SK-N-SH treated with all-trans-retinoic acid at 6 μM for 48 hours (cell line): ENCODE results near the gene SCYGR1.

Experiments used
- ATAC-seq: fragments of 200-7000 bp; cut with Tn5 transposase; 3 replicates; pipeline ENCODE4 v1.9.1; 2020; ENCODE audit warnings: mild to moderate bottlenecking, moderate library complexity
- ARNTL ChIP-seq: fragments of 450-650 bp; formaldehyde crosslinking; IDR thresholded peaks from 2 replicates; pipeline ENCODE4 v1.5.0; 2020; ENCODE audit warnings: low read depth, mild to moderate bottlenecking, moderate library complexity, borderline replicate concordance
- BACH2 ChIP-seq: fragments of 250-450 bp; sonication (Bioruptor Pico); IDR thresholded peaks from 2 replicates; pipeline ENCODE4 v1.9.0; 2021; ENCODE audit warnings: mild to moderate bottlenecking, borderline replicate concordance
- CREB5 ChIP-seq: fragments of 250-450 bp; sonication (Bioruptor Pico); IDR thresholded peaks from 2 replicates; pipeline ENCODE4 v1.5.1; 2020; ENCODE audit warnings: low read depth, mild to moderate bottlenecking, moderate library complexity
- CSDC2 ChIP-seq: fragments of 250-450 bp; sonication (Bioruptor Pico); IDR thresholded peaks from 2 replicates; pipeline ENCODE4 v1.5.0; 2020; ENCODE audit warnings: mild to moderate bottlenecking, moderate library complexity
- CSRNP3 ChIP-seq: fragments of 250-450 bp; sonication (Bioruptor Pico); IDR thresholded peaks from 2 replicates; pipeline ENCODE4 v1.5.1; 2021; ENCODE audit warnings: mild to moderate bottlenecking, moderate library complexity
- ESRRG ChIP-seq: fragments of 250-450 bp; sonication (Bioruptor Pico); IDR thresholded peaks from 2 replicates; pipeline ENCODE4 v1.6.1; 2021; ENCODE audit warnings: mild to moderate bottlenecking
- GLIS3 ChIP-seq: fragments of 250-450 bp; sonication (Bioruptor Pico); IDR thresholded peaks from 2 replicates; pipeline ENCODE4 v1.5.0; 2020; ENCODE audit warnings: mild to moderate bottlenecking, moderate library complexity
- ISL1 ChIP-seq: fragments of 250-450 bp; sonication (Bioruptor Pico); IDR thresholded peaks from 2 replicates; pipeline ENCODE4 v2.1.2; 2022; ENCODE audit warnings: mild to moderate bottlenecking, moderate library complexity
- OSR1 ChIP-seq: fragments of 250-450 bp; sonication (Bioruptor Pico); IDR thresholded peaks from 2 replicates; pipeline ENCODE4 v1.8.0; 2022; ENCODE audit warnings: moderate library complexity, mild to moderate bottlenecking, inconsistent platforms
- PATZ1 ChIP-seq: fragments of 250-450 bp; sonication (Bioruptor Pico); IDR thresholded peaks from 2 replicates; pipeline ENCODE4 v1.8.0; 2020; ENCODE audit warnings: mild to moderate bottlenecking, moderate library complexity, borderline replicate concordance
- PPARA ChIP-seq: fragments of 250-450 bp; sonication (Bioruptor Pico); IDR thresholded peaks from 2 replicates; pipeline ENCODE4 v1.5.0; 2020; ENCODE audit warnings: mild to moderate bottlenecking, borderline replicate concordance
- RARB ChIP-seq: fragments of 250-450 bp; sonication (Bioruptor Pico); IDR thresholded peaks from 2 replicates; pipeline ENCODE4 v1.8.0; 2021; ENCODE audit warnings: mild to moderate bottlenecking, moderate library complexity
- SNAI2 ChIP-seq: fragments of 250-450 bp; sonication (Bioruptor Pico); IDR thresholded peaks from 2 replicates; pipeline ENCODE4 v1.5.0; 2020; ENCODE audit warnings: mild to moderate bottlenecking, moderate library complexity
- TCF4 ChIP-seq: fragments of 250-450 bp; sonication (Bioruptor Pico); IDR thresholded peaks from 2 replicates; pipeline ENCODE4 v1.8.0; 2021; ENCODE audit warnings: mild to moderate bottlenecking, moderate library complexity, borderline replicate concordance
- TOX ChIP-seq: fragments of 250-450 bp; sonication (Bioruptor Pico); IDR thresholded peaks from 2 replicates; pipeline ENCODE4 v1.8.0; 2021; ENCODE audit warnings: mild to moderate bottlenecking, moderate library complexity, borderline replicate concordance
- TSHZ2 ChIP-seq: fragments of 250-450 bp; sonication (Bioruptor Pico); IDR thresholded peaks from 2 replicates; pipeline ENCODE4 v1.5.0; 2020; ENCODE audit warnings: mild to moderate bottlenecking, moderate library complexity
- ZC3H10 ChIP-seq: fragments of 250-450 bp; sonication (Bioruptor Pico); IDR thresholded peaks from 2 replicates; pipeline ENCODE4 v1.5.1; 2021; ENCODE audit warnings: mild to moderate bottlenecking, moderate library complexity
- ZFP3 ChIP-seq: fragments of 250-450 bp; sonication (Bioruptor Pico); IDR thresholded peaks from 2 replicates; pipeline ENCODE4 v1.5.0; 2020; ENCODE audit warnings: mild to moderate bottlenecking, moderate library complexity
- ZFP30 ChIP-seq: fragments of 450-650 bp; formaldehyde crosslinking; IDR thresholded peaks from 2 replicates; pipeline ENCODE4 v1.5.0; 2022; ENCODE audit warnings: mild to moderate bottlenecking, moderate library complexity
- ZNF565 ChIP-seq: fragments of 450-650 bp; formaldehyde crosslinking; conservative IDR thresholded peaks from 2 replicates; pipeline ENCODE4 v1.5.0; 2020; ENCODE audit warnings: low read depth, mild to moderate bottlenecking, moderate library complexity
- ZNF70 ChIP-seq: fragments of 450-650 bp; formaldehyde crosslinking; IDR thresholded peaks from 2 replicates; pipeline ENCODE4 v1.5.0; 2020; ENCODE audit warnings: mild to moderate bottlenecking, moderate library complexity
- ZNF8 ChIP-seq: fragments of 450-650 bp; formaldehyde crosslinking; IDR thresholded peaks from 2 replicates; pipeline ENCODE4 v1.5.0; 2020; ENCODE audit warnings: mild to moderate bottlenecking, moderate library complexity
- TF ChIP-seq, protein P1 (sequence below): fragments of 250-450 bp; sonication (Bioruptor Pico); IDR thresholded peaks from 2 replicates; pipeline ENCODE4 v1.8.0; 2021; ENCODE audit warnings: low read depth, mild to moderate bottlenecking, moderate library complexity, borderline replicate concordance

Gene SCYGR1

GRCh38 chr2:227415538-227416424, 28.0 kb upstream of the SCYGR1 start:
- ATAC-seq = peak; percentile 93
- TF ChIP-seq ZNF565 (CRISPR knock-in tag) (no peak), ISL1 (CRISPR knock-in tag) (peak; percentile 11; the same call in 1 of the 2 replicates)

GRCh38 chr2:227414846-227415245, 27.1 kb upstream of the SCYGR1 start:
- TF ChIP-seq, protein P1, sequence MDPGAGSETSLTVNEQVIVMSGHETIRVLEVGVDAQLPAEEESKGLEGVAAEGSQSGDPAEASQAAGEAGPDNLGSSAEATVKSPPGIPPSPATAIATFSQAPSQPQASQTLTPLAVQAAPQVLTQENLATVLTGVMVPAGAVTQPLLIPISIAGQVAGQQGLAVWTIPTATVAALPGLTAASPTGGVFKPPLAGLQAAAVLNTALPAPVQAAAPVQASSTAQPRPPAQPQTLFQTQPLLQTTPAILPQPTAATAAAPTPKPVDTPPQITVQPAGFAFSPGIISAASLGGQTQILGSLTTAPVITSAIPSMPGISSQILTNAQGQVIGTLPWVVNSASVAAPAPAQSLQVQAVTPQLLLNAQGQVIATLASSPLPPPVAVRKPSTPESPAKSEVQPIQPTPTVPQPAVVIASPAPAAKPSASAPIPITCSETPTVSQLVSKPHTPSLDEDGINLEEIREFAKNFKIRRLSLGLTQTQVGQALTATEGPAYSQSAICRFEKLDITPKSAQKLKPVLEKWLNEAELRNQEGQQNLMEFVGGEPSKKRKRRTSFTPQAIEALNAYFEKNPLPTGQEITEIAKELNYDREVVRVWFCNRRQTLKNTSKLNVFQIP (CRISPR knock-in tag) = no peak
- TF ChIP-seq ZFP3 (CRISPR knock-in tag) = no peak
- no peak for TF ChIP-seq ZNF565 (CRISPR knock-in tag)
- no peak for TF ChIP-seq TCF4 (CRISPR knock-in tag)
- TF ChIP-seq CSRNP3 (CRISPR knock-in tag) = no peak
- TF ChIP-seq ZNF70 (CRISPR knock-in tag) = no peak
- TF ChIP-seq RARB (CRISPR knock-in tag) = no peak
- TF ChIP-seq ISL1 (CRISPR knock-in tag) = no peak
- TF ChIP-seq ESRRG (CRISPR knock-in tag) = no peak
- no peak for TF ChIP-seq TSHZ2 (CRISPR knock-in tag)
- no peak for TF ChIP-seq CSDC2 (CRISPR knock-in tag)
- no peak for TF ChIP-seq ZC3H10 (CRISPR knock-in tag)
- no peak for TF ChIP-seq PPARA (CRISPR knock-in tag)
- TF ChIP-seq SNAI2 (CRISPR knock-in tag) = no peak
- no peak for TF ChIP-seq ZFP30
- TF ChIP-seq TOX (CRISPR knock-in tag) = no peak
- TF ChIP-seq ZNF8 (CRISPR knock-in tag) = no peak
- TF ChIP-seq OSR1 (CRISPR knock-in tag) = no peak
- TF ChIP-seq ARNTL (CRISPR knock-in tag) = no peak
- TF ChIP-seq CREB5 (CRISPR knock-in tag) = no peak
- peak; percentile 46 for ATAC-seq

DNA sequence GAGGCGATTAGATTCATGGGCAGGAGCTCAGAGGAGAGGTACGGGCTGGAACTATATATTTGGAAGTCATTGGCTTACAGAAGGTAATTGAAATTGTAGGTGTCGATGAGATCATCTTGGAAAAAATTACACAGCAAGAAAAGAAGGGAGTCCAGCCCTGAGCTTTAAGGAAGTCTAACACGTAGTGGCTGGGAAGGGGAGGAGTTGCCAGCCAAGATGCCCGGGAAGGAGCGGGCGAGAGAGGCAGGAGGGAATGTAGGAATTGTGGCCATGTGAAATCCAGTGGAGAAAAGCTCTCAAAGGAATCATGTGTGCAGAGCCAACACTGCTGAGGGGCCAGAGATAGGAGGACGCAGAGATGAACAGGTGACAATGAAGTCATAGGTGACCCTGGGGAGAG, 25.6 kb upstream of the SCYGR1 start:
- no peak for ATAC-seq
- no peak for TF ChIP-seq TCF4 (CRISPR knock-in tag)
- TF ChIP-seq GLIS3 (CRISPR knock-in tag) = no peak
- no peak for TF ChIP-seq ZFP30
- TF ChIP-seq, protein P1 (CRISPR knock-in tag) = no peak
- no peak for TF ChIP-seq SNAI2 (CRISPR knock-in tag)
- TF ChIP-seq ARNTL (CRISPR knock-in tag) = no peak
- TF ChIP-seq ZC3H10 (CRISPR knock-in tag) = no peak
- no peak for TF ChIP-seq CSDC2 (CRISPR knock-in tag)
- TF ChIP-seq CREB5 (CRISPR knock-in tag) = no peak
- TF ChIP-seq ESRRG (CRISPR knock-in tag) = no peak
- TF ChIP-seq ZNF8 (CRISPR knock-in tag) = no peak
- TF ChIP-seq ZFP3 (CRISPR knock-in tag) = no peak
- no peak for TF ChIP-seq TOX (CRISPR knock-in tag)
- TF ChIP-seq BACH2 (CRISPR knock-in tag) = no peak
- TF ChIP-seq ZNF70 (CRISPR knock-in tag) = no peak
- TF ChIP-seq ZNF565 (CRISPR knock-in tag) = no peak
- TF ChIP-seq RARB (CRISPR knock-in tag) = no peak
- TF ChIP-seq PPARA (CRISPR knock-in tag) = no peak
- TF ChIP-seq PATZ1 (CRISPR knock-in tag) = no peak
- TF ChIP-seq, all 23 proteins: peak for 0
